NB4 (cell line): Measurements from ENCODE around the gene MOB3C.

ENCODE experiments used
- CTCF ChIP-seq: IDR thresholded peaks from one replicate; pipeline ENCODE4 v1.5.1; 2012; ENCODE audit warnings: low read depth, low read length
- MYC ChIP-seq: IDR thresholded peaks from 2 replicates; pipeline ENCODE4 v1.6.1; 2011; ENCODE audit warnings: low read depth, low read length
- POLR2A ChIP-seq: IDR thresholded peaks from 2 replicates; pipeline ENCODE4 v1.6.1; 2011; ENCODE audit warnings: mild to moderate bottlenecking; ENCODE audit not compliant: insufficient read length; ENCODE audit errors: extremely low read depth
- TF ChIP-seq, protein P1 (sequence below): IDR thresholded peaks from 2 replicates; pipeline ENCODE4 v1.6.1; 2011; ENCODE audit warnings: low read depth, low read length

DNA sequence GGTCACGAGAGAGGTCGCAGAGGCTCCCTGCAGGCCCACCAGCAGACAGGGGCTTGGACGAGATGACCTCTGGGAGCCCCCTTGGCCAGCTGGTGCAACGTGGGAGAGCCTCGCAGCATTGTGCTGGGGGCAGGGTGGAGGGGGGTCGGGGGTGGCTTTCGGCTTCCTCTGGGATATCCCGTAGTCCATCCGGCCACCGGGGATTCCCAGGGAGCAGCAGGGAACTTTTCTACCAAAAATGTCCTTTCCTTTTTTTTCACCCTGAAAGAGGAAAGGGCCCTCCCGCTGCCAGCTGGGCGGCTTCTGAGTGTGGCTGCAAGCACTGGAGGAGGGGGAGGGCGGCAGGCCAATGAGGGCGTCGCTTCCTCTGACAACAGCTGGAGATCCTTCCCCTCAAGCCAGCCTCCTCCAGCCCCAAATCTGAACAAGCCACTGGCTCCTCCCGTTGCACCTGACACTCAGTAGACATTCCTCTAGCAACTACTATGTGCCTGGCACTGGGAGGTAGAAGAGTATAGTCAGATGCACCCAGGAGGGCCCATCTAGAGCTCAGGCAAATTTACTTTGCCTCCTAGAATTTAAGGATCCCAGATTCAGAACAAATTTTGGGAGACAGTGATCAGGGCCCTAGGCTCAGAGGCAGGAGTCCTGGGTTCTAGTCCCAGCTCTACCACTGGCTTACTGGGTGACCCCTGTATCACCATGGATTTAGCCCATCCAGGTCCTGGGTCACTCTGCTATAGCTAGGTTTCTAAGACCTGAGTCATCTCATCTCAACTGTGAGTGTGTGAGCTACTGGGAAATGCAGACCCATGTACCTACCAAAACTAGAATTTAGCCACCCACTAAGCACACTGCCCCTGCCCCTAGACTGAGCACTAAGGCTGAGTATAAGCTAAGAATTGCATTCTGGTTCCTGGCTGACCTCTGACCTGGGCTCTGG, 2.7 kb downstream of the MOB3C start:
- no peak for TF ChIP-seq CTCF
- no peak for TF ChIP-seq POLR2A
- TF ChIP-seq, protein P1, sequence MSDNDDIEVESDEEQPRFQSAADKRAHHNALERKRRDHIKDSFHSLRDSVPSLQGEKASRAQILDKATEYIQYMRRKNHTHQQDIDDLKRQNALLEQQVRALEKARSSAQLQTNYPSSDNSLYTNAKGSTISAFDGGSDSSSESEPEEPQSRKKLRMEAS: no peak
- TF ChIP-seq MYC: no peak
